ENCODE measurements around the gene MRPL39. TPM values are rescaled to one million over a fixed set of nuclear protein-coding genes. Genes with fewer than 3 reads are reported as not detected.
A peak's percentile ranks its signal among the peaks of the same experiment; 100 is the strongest.

MRPL39 gene
- total RNA-seq, 2 experiments from 2014 or later: 45.0 to 56.9 TPM

GRCh38 chr21:25649146-25649545 lies 41.9 kb upstream of the MRPL39 start:
- BruUV-seq (replicated peaks): no TSS peak
- Histone ChIP-seq H3K27ac (ENCODE audit: low read depth, low read length, poor library complexity, severe bottlenecking) (no peak overlapping the region), H3K9me2 (ENCODE audit: insufficient read depth, low read length) (no peaks in the 10 kb centered on the region), H3K4me1 (ENCODE audit: insufficient read depth, low read length, poor library complexity, severe bottlenecking) (no peaks in the 10 kb centered on the region), H3K79me2 (ENCODE audit: insufficient read depth, low read depth, low read length) (no peaks in the 10 kb centered on the region), H3K4me3 (ENCODE audit: low read depth, low read length, poor library complexity, severe bottlenecking) (no peak overlapping the region), H2AFZ (ENCODE audit: low read length) (no peak overlapping the region), H4K20me1 (ENCODE audit: insufficient read depth, low read length) (no peaks in the 10 kb centered on the region), H3K9me3 (ENCODE audit: low read length) (no peaks in the 10 kb centered on the region), H3K36me3 (ENCODE audit: insufficient read depth, low read length) (no peaks in the 10 kb centered on the region), H3K4me2 (ENCODE audit: low read length) (no peak overlapping the region)
- POLR2A ChIA-PET: interaction anchor here (1.2 kb wide), 1 partner anchor 13 kb away, joined by 4 read pairs; no protein-coding TSS in a partner anchor
- TF ChIP-seq CTCF (conservative IDR thresholded peaks at IDR 0.05; ENCODE audit: low read length): no peak
- CTCF ChIA-PET (ENCODE audit: unreplicated experiment): no interaction called here
- intact Hi-C loops (cut with micrococcal nuclease; ENCODE audit: unreplicated experiment): no loop called here
- no peak for DNase-seq (ENCODE audit: low spot score)

- ChIA-PET CTCF (ENCODE audit: unreplicated experiment) (no interaction called here), POLR2A (interaction anchor here (1.2 kb wide), 1 partner anchor 12 kb away, joined by 4 read pairs; no protein-coding TSS in a partner anchor)
- peak overlapping the region; percentile 3; the same call in 1 of the 2 replicates for H3K4me2 ChIP-seq (ENCODE audit: low read length)
- TF ChIP-seq CTCF (conservative IDR thresholded peaks at IDR 0.05; ENCODE audit: low read length) (no peak), EZH2phosphoT487 (IDR thresholded peaks at IDR 0.05; ENCODE audit: borderline replicate concordance, low read depth, low read length) (no peak)
- H3K79me2 ChIP-seq (ENCODE audit: insufficient read depth, low read depth, low read length): no peaks in the 10 kb centered on the region
- BruUV-seq (replicated peaks): no TSS peak
- intact Hi-C loops (cut with micrococcal nuclease; ENCODE audit: unreplicated experiment): no loop called here
- no peaks in the 10 kb centered on the region for H4K20me1 ChIP-seq (ENCODE audit: insufficient read depth, low read length)
- no peaks in the 10 kb centered on the region for H3K9me2 ChIP-seq (ENCODE audit: insufficient read depth, low read length)
- H3K36me3 ChIP-seq (ENCODE audit: insufficient read depth, low read length): no peaks in the 10 kb centered on the region
- no peaks in the 10 kb centered on the region for H3K9me3 ChIP-seq (ENCODE audit: low read length)
- no peak for DNase-seq (ENCODE audit: low spot score)
- H3K27ac ChIP-seq (ENCODE audit: low read depth, low read length, poor library complexity, severe bottlenecking): no peak overlapping the region
- no peak overlapping the region for H3K4me3 ChIP-seq (ENCODE audit: low read depth, low read length, poor library complexity, severe bottlenecking)
- H3K4me1 ChIP-seq (ENCODE audit: insufficient read depth, low read length, poor library complexity, severe bottlenecking): no peaks in the 10 kb centered on the region
- H2AFZ ChIP-seq (ENCODE audit: low read length): no peak overlapping the region
These were observed 40.4 kb upstream of the MRPL39 start for GRCh38 chr21:25647647-25648046.

GRCh38 chr21:25646474-25646873 lies 39.2 kb upstream of the MRPL39 start:
- Histone ChIP-seq H3K36me3 (ENCODE audit: insufficient read depth, low read length) (no peaks in the 10 kb centered on the region), H3K9me2 (ENCODE audit: insufficient read depth, low read length) (no peaks in the 10 kb centered on the region), H3K4me2 (ENCODE audit: low read length) (no peak overlapping the region), H3K4me3 (ENCODE audit: low read depth, low read length, poor library complexity, severe bottlenecking) (no peak overlapping the region), H4K20me1 (ENCODE audit: insufficient read depth, low read length) (no peaks in the 10 kb centered on the region), H2AFZ (ENCODE audit: low read length) (no peak overlapping the region), H3K79me2 (ENCODE audit: insufficient read depth, low read depth, low read length) (no peaks in the 10 kb centered on the region), H3K9me3 (ENCODE audit: low read length) (no peaks in the 10 kb centered on the region), H3K4me1 (ENCODE audit: insufficient read depth, low read length, poor library complexity, severe bottlenecking) (no peaks in the 10 kb centered on the region), H3K27ac (ENCODE audit: low read depth, low read length, poor library complexity, severe bottlenecking) (no peak overlapping the region)
- TF ChIP-seq CTCF (conservative IDR thresholded peaks at IDR 0.05; ENCODE audit: low read length): no peak
- TF ChIP-seq EZH2phosphoT487 (IDR thresholded peaks at IDR 0.05; ENCODE audit: borderline replicate concordance, low read depth, low read length): no peak
- intact Hi-C loops (cut with micrococcal nuclease; ENCODE audit: unreplicated experiment): no loop called here
- DNase-seq (ENCODE audit: low spot score): no peak
- BruUV-seq (replicated peaks): no TSS peak
- ChIA-PET CTCF (ENCODE audit: unreplicated experiment) (no interaction called here), POLR2A (no interaction called here)

Data from OCI-LY7 (cell line).